ENCODE data around the gene HTR2C. TPM values are rescaled to one million over a fixed set of nuclear protein-coding genes. Genes with fewer than 3 reads are reported as not detected.

HTR2C gene
- total RNA-seq, 1 experiment from 2014 or later, result 0.33 TPM

- Histone ChIP-seq H2AFZ (no peak overlapping the region), H3F3A (ENCODE audit: insufficient read depth, low read depth) (no peaks in the 10 kb centered on the region), H3K4me1 (replicated peaks; ENCODE audit: insufficient read depth) (no peaks in the 10 kb centered on the region), H4K20me1 (ENCODE audit: insufficient read depth) (no peaks in the 10 kb centered on the region), H3K9me3 (ENCODE audit: insufficient read depth, low read depth) (no peaks in the 10 kb centered on the region), H3K27me3 (ENCODE audit: insufficient read depth, low read depth) (no peaks in the 10 kb centered on the region), H3K79me2 (ENCODE audit: low read depth) (no peaks in the 10 kb centered on the region), H3K27ac (no peak overlapping the region), H3K9me2 (ENCODE audit: insufficient read depth) (no peaks in the 10 kb centered on the region), H3K36me3 (ENCODE audit: low read depth) (no peaks in the 10 kb centered on the region), H3K4me2 (no peak overlapping the region), H3K4me3 (no peak overlapping the region)
- BruUV-seq (replicated peaks), result no TSS peak
- intact Hi-C loops (cut with micrococcal nuclease; ENCODE audit: unreplicated experiment), result no loop called here
- DNase-seq, result no peak
- TF ChIP-seq CTCF (conservative IDR thresholded peaks at IDR 0.05), result no peak
- TF ChIP-seq EZH2 (IDR thresholded peaks at IDR 0.05; ENCODE audit: low read depth), result no peak
- POLR2A ChIA-PET (ENCODE audit: unreplicated experiment), result no interaction called here
- CTCF ChIA-PET, result no interaction called here
Measured at GRCh38 chrX:114710571-114710970, 126.7 kb downstream of the HTR2C start.

- H3K36me3 ChIP-seq (ENCODE audit: low read depth), result no peaks in the 10 kb centered on the region
- ChIA-PET POLR2A (ENCODE audit: unreplicated experiment) (no interaction called here), CTCF (no interaction called here)
- no peaks in the 10 kb centered on the region for H3F3A ChIP-seq (ENCODE audit: insufficient read depth, low read depth)
- no peak overlapping the region for H3K4me3 ChIP-seq
- no peak overlapping the region for H2AFZ ChIP-seq
- intact Hi-C loops (cut with micrococcal nuclease; ENCODE audit: unreplicated experiment), result no loop called here
- H3K9me2 ChIP-seq (ENCODE audit: insufficient read depth), result no peaks in the 10 kb centered on the region
- H3K4me1 ChIP-seq (replicated peaks; ENCODE audit: insufficient read depth), result no peaks in the 10 kb centered on the region
- no peaks in the 10 kb centered on the region for H4K20me1 ChIP-seq (ENCODE audit: insufficient read depth)
- no peak for DNase-seq
- BruUV-seq (replicated peaks), result no TSS peak
- no peak overlapping the region for H3K4me2 ChIP-seq
- H3K27ac ChIP-seq, result no peak overlapping the region
- TF ChIP-seq EZH2 (IDR thresholded peaks at IDR 0.05; ENCODE audit: low read depth) (no peak), CTCF (conservative IDR thresholded peaks at IDR 0.05) (no peak)
- H3K9me3 ChIP-seq (ENCODE audit: insufficient read depth, low read depth), result no peaks in the 10 kb centered on the region
- no peaks in the 10 kb centered on the region for H3K79me2 ChIP-seq (ENCODE audit: low read depth)
- H3K27me3 ChIP-seq (ENCODE audit: insufficient read depth, low read depth), result no peaks in the 10 kb centered on the region
Measured at GRCh38 chrX:114712466-114712865, 128.6 kb downstream of the HTR2C start.

- H3K36me3 ChIP-seq (ENCODE audit: low read depth), result no peaks in the 10 kb centered on the region
- BruUV-seq (replicated peaks), result no TSS peak
- H3F3A ChIP-seq (ENCODE audit: insufficient read depth, low read depth), result no peaks in the 10 kb centered on the region
- no peaks in the 10 kb centered on the region for H3K79me2 ChIP-seq (ENCODE audit: low read depth)
- POLR2A ChIA-PET (ENCODE audit: unreplicated experiment), result no interaction called here
- H2AFZ ChIP-seq, result no peak overlapping the region
- H4K20me1 ChIP-seq (ENCODE audit: insufficient read depth), result no peaks in the 10 kb centered on the region
- intact Hi-C loops (cut with micrococcal nuclease; ENCODE audit: unreplicated experiment), result no loop called here
- CTCF ChIA-PET, result no interaction called here
- TF ChIP-seq CTCF (conservative IDR thresholded peaks at IDR 0.05) (no peak), EZH2 (IDR thresholded peaks at IDR 0.05; ENCODE audit: low read depth) (no peak)
- no peaks in the 10 kb centered on the region for H3K27me3 ChIP-seq (ENCODE audit: insufficient read depth, low read depth)
- H3K9me3 ChIP-seq (ENCODE audit: insufficient read depth, low read depth), result no peaks in the 10 kb centered on the region
- H3K4me1 ChIP-seq (replicated peaks; ENCODE audit: insufficient read depth), result no peaks in the 10 kb centered on the region
- H3K9me2 ChIP-seq (ENCODE audit: insufficient read depth), result no peaks in the 10 kb centered on the region
- H3K4me2 ChIP-seq, result no peak overlapping the region
- H3K27ac ChIP-seq, result no peak overlapping the region
- no peak overlapping the region for H3K4me3 ChIP-seq
- DNase-seq, result no peak
Measured at GRCh38 chrX:114715096-114715495, 131.2 kb downstream of the HTR2C start.
